NCI-H1105 treated with DMSO at 0.1 percent for 48 hours (cell line): ENCODE results near the gene GLRA3.
A peak's percentile ranks its signal among the peaks of the same experiment; 100 is the strongest.

ENCODE experiments used
- DNase-seq: peaks from one replicate; lab custom pipeline; 2025; lab: John Stamatoyannopoulos, UW

GLRA3 gene

GRCh38 chr4:174808836-174809235 is 20.2 kb downstream of the GLRA3 start:
- no peak for DNase-seq

- DNase-seq: no peak
These were observed 20.9 kb downstream of the GLRA3 start for GRCh38 chr4:174808119-174808518.

- DNase-seq: no peak
These were observed 23.3 kb downstream of the GLRA3 start for GRCh38 chr4:174805746-174806145.

- peak; percentile 74 for DNase-seq
These were observed 34.4 kb downstream of the GLRA3 start for GRCh38 chr4:174794543-174795094.

GRCh38 chr4:174789657-174790056 is 39.4 kb downstream of the GLRA3 start:
- no peak for DNase-seq

- peak; percentile 21 for DNase-seq
These were observed 50.6 kb downstream of the GLRA3 start for GRCh38 chr4:174778274-174778986.

GRCh38 chr4:174775366-174775765 is 53.7 kb downstream of the GLRA3 start:
- DNase-seq: no peak

GRCh38 chr4:174764105-174764729 is 64.8 kb downstream of the GLRA3 start:
- peak; percentile 51 for DNase-seq

- peak; percentile 4 for DNase-seq
These were observed 65.5 kb downstream of the GLRA3 start for GRCh38 chr4:174763454-174764104.

GRCh38 chr4:174761451-174761850 is 67.6 kb downstream of the GLRA3 start:
- DNase-seq: no peak

- DNase-seq: peak; percentile 46
These were observed 71.3 kb downstream of the GLRA3 start for GRCh38 chr4:174757736-174758135.

GRCh38 chr4:174753021-174753420 is 76.0 kb downstream of the GLRA3 start:
- DNase-seq: no peak

- no peak for DNase-seq
These were observed 77.0 kb downstream of the GLRA3 start for GRCh38 chr4:174752026-174752425.

- DNase-seq: no peak
These were observed 80.0 kb downstream of the GLRA3 start for GRCh38 chr4:174749091-174749490.

- DNase-seq: no peak
These were observed 82.3 kb downstream of the GLRA3 start for GRCh38 chr4:174746710-174747109.

GRCh38 chr4:174742561-174742960 is 86.5 kb downstream of the GLRA3 start:
- no peak for DNase-seq

- no peak for DNase-seq
These were observed 89.5 kb downstream of the GLRA3 start for GRCh38 chr4:174739576-174739975.

- DNase-seq: no peak
These were observed 94.9 kb downstream of the GLRA3 start for GRCh38 chr4:174734181-174734580.

GRCh38 chr4:174717828-174718227 is 111.2 kb downstream of the GLRA3 start:
- no peak for DNase-seq

GRCh38 chr4:174716986-174717770 is 111.9 kb downstream of the GLRA3 start:
- no peak for DNase-seq

- peak; percentile 15 for DNase-seq
These were observed 114.4 kb downstream of the GLRA3 start for GRCh38 chr4:174714393-174715211.
